ENCODE data around the gene DNAJB4.
"Not testable (repeated sequence)": the region's sequence is repeated elsewhere in the genome, so short reads cannot be mapped to it uniquely, and the experiment has no call there.

The DNAJB4 gene

GRCh38 chr1:78040484-78041089, 35.8 kb downstream of the DNAJB4 start:
- no peak for DNase-seq

GRCh38 chr1:78043436-78043835, 38.7 kb downstream of the DNAJB4 start:
- DNase-seq, result no peak

DNA sequence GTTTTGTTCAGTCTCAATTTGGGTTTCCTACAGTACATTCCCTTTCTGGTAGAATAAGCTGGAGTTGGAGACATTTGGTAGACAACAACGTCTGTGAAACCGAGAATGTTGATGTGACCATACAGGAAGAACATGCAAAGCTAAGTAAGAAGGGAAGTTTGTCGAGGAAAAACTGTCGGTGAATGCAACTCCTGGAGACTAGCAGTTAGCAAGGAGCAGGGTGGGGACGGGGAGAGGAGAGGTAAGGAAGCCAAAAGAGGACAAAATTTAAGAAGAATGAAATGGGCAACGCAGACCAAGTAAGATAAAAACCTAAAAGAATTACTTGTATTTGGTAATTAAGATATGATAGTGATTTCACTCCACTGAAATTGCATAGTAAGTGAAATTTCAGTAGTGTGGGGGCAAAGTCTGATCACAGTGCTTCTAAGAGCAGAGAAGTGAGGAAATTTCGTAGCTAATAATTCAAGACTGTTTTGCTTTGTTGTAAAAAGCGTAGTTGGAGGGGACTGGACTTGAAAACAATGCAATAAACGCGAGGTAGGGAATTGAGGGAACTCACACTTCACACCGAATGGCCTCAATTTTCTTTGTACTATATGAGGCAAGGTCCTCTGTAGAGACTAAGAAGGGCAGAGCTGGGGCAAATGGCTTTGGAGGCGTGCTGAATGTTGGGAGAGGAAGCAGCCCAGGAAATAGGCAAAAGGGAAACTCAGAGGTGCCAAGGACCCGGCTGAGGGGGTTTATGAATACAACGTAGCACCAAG, 40.2 kb downstream of the DNAJB4 start:
- no peak for DNase-seq

GRCh38 chr1:78045563-78045925, 40.8 kb downstream of the DNAJB4 start:
- no peak for DNase-seq

DNA sequence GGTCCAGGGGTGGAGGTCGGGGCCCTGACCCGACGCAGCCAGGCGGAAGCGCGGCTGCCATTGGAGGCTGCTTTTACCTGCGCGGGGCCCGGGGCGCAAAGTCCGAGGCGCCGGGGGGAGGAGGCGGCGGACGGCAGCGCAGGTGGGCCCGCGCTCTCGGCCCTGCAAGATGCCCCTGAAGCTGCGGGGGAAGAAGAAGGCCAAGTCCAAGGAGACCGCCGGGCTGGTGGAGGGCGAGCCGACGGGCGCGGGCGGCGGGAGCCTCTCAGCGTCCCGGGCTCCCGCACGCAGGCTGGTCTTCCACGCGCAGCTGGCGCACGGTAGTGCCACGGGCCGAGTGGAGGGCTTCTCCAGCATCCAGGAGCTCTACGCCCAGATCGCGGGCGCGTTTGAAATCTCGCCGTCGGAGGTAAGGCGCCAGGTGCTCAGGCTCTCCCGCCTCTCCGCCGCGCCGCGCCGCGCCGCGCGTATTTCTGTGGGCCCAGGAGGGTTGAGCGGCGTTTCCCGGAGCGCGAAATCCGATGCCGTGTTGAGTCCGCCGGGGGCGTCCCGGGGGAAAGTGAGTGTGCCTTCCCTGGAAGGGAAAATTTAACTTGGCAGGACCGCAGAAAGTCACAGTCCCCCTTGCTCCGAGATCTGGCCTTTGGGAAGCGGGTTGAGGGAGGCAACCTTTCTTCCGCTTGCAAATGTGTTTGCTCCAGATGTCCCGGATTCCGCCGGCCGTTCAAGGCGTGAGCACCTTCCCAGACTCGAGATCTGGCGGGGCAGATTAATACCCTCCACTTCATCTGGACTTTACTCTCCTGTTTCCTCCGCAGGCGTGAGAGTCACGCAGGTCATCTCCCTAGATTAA, 41.4 kb downstream of the DNAJB4 start, which contains the start of gene GIPC2:
Gene GIPC2, plus strand, starts transcription at position 41 of the 853 bp plus-strand sequence. Its CDS starts 129 bp downstream, at position 170.
- no peak for DNase-seq

GRCh38 chr1:78047106-78047505, 42.4 kb downstream of the DNAJB4 start:
- no peak for DNase-seq

- no peak for DNase-seq
Measured at GRCh38 chr1:78047631-78048030, 42.9 kb downstream of the DNAJB4 start.

- no peak for DNase-seq
Measured at GRCh38 chr1:78048446-78048845, 43.7 kb downstream of the DNAJB4 start.

- DNase-seq, result no peak
Measured at GRCh38 chr1:78049396-78049795, 44.7 kb downstream of the DNAJB4 start.

- no peak for DNase-seq
Measured at GRCh38 chr1:78051005-78051404, 46.3 kb downstream of the DNAJB4 start.

DNA sequence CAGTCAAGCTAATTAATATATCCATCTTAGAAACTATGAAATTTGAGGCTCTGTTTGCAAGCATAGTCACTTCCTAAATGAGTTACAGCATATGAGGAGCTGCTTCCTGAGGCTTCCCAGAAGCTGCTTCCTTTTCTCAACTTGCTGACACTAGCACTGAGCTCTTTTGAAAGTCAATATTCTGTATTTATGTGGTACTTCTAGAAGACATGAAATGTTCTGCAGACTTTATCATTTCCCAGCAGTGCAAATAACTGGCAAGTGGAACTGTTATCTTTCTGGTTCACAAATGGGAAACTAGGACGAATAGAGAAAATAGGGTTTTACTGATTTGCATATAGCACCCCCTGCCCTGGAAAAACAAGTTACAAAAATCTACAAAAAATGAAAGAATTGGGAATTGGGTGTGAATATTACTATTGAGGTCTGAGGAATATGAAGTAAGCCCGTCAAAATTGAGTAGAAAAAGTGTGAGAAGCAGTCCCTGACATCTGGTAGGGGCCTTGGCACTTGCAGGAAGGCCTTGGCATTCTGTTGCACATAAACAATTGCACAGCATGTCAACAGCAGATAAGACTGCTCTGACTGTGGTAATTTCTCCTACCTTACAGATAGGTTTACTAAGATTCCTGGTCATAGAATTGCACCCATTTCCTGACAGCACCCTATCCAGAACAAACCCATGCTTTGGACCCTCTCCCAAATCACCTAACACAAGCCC, 48.1 kb downstream of the DNAJB4 start:
- DNase-seq, result no peak

DNA sequence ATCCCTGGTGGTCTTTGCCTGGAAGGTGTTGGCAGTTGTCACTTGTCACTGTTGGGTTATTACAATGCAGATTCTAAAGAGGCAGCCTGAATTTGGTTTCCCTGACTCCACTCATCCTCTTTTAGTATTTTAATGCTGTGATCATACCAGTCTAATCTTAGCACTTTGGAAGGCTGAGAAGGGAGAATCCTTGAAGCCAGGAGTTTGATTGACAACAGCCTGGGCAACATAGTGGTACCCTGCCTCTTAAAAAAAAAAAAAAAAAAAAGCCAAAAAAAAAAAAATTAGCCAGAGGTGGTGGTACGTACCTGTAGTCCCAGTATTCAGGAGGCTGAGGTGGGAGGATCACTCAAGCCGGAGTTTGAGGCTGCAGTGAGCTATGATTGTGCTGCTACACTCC, 48.8 kb downstream of the DNAJB4 start:
- no peak for DNase-seq

DNA sequence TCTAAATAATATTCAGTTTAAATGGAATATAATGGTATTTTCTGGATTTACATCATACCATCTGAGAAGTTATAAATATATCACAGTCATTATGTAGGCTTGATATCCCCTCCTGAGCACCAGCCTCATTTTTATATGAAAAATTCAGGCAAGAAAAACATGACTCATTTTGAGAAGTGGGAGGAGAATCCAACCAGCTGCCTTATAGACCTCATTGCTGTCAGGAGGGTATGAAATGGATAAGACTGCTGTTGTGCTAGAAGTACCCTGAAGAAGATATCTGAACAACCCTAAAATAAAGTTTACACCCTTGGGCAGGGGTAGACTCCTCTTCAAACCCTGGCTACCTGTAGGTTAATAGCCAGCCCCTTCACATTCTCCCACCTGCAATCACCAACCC, 49.8 kb downstream of the DNAJB4 start:
- no peak for DNase-seq

GRCh38 chr1:78054972-78055371, 50.2 kb downstream of the DNAJB4 start:
- DNase-seq, result no peak

DNA sequence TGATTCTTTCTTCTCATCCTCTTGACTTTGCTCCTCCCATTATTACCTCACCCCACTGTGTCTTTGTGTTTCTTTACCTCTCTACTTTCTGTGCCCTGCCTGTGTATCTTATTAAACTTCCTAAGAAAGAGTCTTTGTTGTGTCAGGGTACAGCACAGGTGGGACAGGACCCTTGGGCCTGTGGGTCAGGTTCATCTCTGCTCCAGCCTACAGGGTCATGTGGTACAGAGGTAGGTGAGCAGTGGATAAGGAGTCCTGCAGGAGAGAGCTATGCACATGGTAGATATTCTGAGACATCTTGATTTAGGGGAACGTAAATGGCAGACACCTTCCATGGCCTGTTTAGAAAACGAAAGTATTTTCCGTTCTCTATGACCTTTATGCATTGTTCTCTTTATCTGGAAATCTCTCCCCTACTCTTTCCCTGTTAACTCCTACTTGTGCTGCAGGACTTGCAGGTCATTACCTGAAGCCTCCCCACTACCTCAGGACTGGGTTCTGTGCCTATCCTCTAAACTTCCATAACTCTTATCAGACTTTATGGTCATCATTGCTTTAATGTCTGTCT, 50.9 kb downstream of the DNAJB4 start:
- DNase-seq, result no peak

DNA sequence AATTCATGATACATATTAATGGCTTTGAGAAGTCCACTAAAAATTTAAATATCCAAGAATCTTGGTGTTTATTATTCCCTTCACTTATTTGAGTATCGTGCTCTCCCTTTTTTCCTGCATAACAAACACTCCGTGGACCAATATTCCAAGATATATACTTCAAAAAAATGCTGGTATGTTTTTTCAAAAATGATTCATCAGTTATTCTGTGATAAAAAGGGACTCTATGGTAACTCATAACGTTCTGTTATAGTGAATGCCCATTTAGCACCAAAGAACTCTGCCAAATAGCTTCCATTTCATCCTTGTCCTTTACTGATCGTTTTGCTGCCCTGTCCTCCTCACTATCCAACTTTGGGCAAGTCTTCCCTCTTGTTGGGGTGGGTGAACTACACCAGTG, 53.9 kb downstream of the DNAJB4 start:
- no peak for DNase-seq

- DNase-seq, result no peak
Measured at GRCh38 chr1:78060857-78061563, 56.3 kb downstream of the DNAJB4 start.

DNA sequence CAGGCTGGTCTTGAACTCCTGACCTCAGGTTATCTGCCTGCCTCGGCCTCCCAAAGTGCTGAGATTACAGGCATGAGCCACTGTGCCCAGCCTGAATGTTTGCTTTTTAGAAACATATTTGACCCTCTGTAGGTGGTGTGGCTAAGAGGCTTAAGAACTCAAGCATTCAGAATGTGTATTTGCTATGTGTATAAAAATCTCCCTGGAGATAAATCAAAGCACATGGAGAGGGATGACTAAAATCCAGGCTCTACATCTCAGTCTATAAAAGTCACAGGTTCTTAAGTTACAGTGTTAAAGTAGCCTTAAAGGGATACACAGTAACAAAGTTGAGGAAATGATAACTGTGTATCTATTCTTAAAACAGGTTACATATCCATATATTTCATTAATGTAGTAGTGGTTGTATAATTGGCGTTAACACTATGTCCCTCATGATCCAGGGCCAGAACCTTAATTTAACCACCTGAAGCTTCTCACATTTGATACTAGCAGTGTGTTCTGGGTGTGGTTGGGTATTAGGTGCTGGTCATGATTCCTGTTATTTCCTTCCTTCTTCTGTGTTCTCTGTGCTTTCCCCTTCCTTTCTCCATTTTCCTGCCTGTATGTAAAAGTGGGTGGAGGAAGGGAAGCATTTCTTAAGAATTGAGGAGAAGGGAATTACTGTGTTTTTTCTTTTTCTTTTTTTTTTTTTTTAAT, 57.2 kb downstream of the DNAJB4 start:
- DNase-seq, result no peak

GRCh38 chr1:78064886-78065285, 60.1 kb downstream of the DNAJB4 start:
- DNase-seq, result not testable (repeated sequence)

Data from T-helper 9 cell (primary cell).